Kidney epithelial cell (primary cell): ENCODE measurements around the gene DOCK11. TPM values are rescaled to one million over a fixed set of nuclear protein-coding genes. Genes with fewer than 3 reads are reported as not detected.
"Not testable (repeated sequence)": the region's sequence is repeated elsewhere in the genome, so short reads cannot be mapped to it uniquely, and the experiment has no call there.

ENCODE experiments used
- DNase-seq: peaks from one replicate; pipeline ENCODE4 v3.0.0-alpha.2; 2010; ENCODE audit warnings: low read depth
- H3K27me3 ChIP-seq: 2 replicates; pipeline ENCODE4 v1.6.0; 2011; ENCODE audit warnings: low read length; ENCODE audit not compliant: control insufficient read depth, insufficient read depth
- H3K36me3 ChIP-seq: 2 replicates; pipeline ENCODE4 v1.5.1; 2011; ENCODE audit warnings: low read length; ENCODE audit not compliant: control insufficient read depth, insufficient read depth
- H3K4me3 ChIP-seq: 2 replicates; pipeline ENCODE4 v1.5.1; 2011; ENCODE audit warnings: low read depth, mild to moderate bottlenecking, control low read depth, low read length
- total RNA-seq: library from RNA; depleted of rRNA; stranded (reverse); fragments of >200 nt; gene quantifications from 2 replicates; pipeline ENCODE4 v1.2.3, GENCODE V29; 2015
- TF ChIP-seq, protein P1 (sequence below): IDR thresholded peaks from 2 replicates; pipeline ENCODE4 v1.5.1; 2011; ENCODE audit warnings: mild to moderate bottlenecking, moderate library complexity, low read length, control low read depth, inconsistent platforms; ENCODE audit not compliant: insufficient read depth, poor library complexity, severe bottlenecking

The DOCK11 gene
- total RNA-seq, 1 donor from 2014 or later = 10.9 TPM

DNA sequence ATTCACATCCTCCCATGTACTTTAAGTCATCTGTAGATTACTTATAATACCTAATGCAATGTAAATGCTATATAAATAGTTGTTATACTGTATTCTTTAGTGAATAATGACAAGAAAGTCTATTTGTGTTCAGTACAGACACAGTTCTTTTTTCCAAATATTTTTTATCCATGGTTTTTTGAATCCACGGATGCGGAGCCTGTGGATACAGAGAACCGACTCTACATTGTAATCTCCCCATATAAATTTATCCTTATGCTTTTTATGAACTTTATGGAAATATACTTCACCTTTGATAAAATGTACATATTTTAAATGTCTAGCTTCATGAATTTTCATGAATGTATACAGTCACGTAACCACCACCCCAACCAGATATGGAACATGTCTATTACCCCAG is 88.2 kb downstream of the DOCK11 start:
- TF ChIP-seq, protein P1, sequence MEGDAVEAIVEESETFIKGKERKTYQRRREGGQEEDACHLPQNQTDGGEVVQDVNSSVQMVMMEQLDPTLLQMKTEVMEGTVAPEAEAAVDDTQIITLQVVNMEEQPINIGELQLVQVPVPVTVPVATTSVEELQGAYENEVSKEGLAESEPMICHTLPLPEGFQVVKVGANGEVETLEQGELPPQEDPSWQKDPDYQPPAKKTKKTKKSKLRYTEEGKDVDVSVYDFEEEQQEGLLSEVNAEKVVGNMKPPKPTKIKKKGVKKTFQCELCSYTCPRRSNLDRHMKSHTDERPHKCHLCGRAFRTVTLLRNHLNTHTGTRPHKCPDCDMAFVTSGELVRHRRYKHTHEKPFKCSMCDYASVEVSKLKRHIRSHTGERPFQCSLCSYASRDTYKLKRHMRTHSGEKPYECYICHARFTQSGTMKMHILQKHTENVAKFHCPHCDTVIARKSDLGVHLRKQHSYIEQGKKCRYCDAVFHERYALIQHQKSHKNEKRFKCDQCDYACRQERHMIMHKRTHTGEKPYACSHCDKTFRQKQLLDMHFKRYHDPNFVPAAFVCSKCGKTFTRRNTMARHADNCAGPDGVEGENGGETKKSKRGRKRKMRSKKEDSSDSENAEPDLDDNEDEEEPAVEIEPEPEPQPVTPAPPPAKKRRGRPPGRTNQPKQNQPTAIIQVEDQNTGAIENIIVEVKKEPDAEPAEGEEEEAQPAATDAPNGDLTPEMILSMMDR = no peak
- DNase-seq = no peak

GRCh38 chrX:118585296-118585695 is 89.7 kb downstream of the DOCK11 start:
- Histone ChIP-seq H3K36me3 (no peaks in the 10 kb centered on the region), H3K4me3 (no peak overlapping the region), H3K27me3 (no peaks in the 10 kb centered on the region)
- DNase-seq = no peak
- TF ChIP-seq, protein P1 = no peak

More for the DNA sequence above, 88.2 kb downstream of the DOCK11 start:
- H3K36me3 ChIP-seq = no peaks in the 10 kb centered on the region
- H3K4me3 ChIP-seq = no peak overlapping the region
- no peaks in the 10 kb centered on the region for H3K27me3 ChIP-seq

DNA sequence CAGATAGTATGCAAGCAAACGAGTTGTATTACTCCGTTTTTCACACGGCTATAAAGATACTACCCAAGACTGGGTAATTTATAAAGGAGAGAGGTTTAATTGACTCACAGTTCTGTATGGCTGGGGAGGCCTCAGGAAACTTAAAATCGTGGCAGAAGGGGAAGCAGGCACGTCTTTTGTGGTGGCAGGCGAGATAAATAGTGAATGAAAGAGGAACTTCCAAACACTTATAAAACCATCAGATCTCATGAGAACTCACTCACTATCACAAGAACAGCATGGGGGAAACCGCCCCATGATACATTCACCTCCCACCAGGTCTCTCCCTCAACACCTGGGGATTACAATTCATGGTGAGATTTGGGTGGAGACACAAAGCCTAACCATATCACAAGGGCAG is 90.6 kb downstream of the DOCK11 start:
- H3K4me3 ChIP-seq = not testable (repeated sequence)

DNA sequence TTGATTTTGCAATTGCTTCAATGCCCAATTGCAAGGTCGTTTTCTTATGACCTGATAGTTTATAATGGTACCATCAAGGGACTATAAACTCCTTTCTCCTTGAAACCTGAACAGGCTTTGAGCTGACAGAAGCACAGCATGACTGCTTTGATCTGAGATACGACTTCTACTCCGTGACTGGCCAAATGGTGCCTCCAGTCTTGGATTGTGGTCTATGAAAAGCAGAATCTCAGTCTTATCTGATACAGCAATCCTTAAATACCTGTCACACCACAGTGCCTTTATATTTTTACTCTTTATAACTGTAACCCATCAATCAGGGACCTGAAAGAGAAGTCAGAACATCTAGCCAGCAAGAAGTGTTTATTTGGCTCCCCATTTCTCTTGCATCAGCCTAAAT is 93.1 kb downstream of the DOCK11 start:
- TF ChIP-seq, protein P1 = no peak
- Histone ChIP-seq H3K27me3 (no peaks in the 10 kb centered on the region), H3K4me3 (no peak overlapping the region), H3K36me3 (no peaks in the 10 kb centered on the region)
- DNase-seq = no peak

More for the DNA sequence above, 90.6 kb downstream of the DOCK11 start:
- DNase-seq, H3K27me3 ChIP-seq, H3K36me3 ChIP-seq: not testable (repeated sequence)

DNA sequence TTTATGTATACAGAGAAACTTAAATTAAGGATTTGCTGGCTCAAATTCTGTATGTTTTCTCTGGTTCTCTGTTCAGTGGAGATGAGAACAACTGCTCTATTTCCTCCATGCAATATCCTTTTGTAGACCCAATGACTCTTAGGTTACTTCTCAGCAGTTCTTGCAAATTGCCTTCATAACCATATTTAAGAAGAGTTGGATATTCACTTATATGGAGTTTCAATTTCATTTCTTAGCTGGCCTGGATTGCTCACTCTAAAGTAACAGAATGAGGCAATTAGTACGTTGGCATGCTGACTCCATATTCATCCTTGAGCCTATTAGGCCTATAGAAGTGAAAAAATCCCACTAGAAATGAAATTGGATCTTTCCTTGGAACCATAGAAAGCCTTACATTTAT is 93.6 kb downstream of the DOCK11 start:
- H3K27me3 ChIP-seq = no peaks in the 10 kb centered on the region
- TF ChIP-seq, protein P1 = no peak
- no peak overlapping the region for H3K4me3 ChIP-seq
- no peak for DNase-seq
- H3K36me3 ChIP-seq = no peaks in the 10 kb centered on the region

DNA sequence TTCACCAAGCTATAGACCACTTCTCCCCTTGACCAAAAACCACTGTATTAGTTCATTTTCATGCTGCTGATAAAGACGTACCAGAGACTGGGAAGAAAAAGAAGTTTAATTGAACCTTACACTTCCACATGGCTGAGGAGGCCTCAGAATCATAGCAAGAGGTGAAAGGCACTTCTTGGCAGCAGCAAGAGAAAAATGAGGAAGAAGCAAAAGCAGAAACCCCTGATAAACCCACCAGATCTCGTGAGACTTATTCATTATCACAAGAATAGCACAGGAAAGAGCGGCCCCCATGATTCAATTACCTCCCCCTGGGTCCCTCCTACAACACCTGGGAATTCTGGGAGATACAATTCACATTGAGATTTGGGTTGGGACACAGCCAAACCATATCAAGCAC is 97.8 kb downstream of the DOCK11 start:
- no peak for DNase-seq
- H3K36me3 ChIP-seq = no peaks in the 10 kb centered on the region
- TF ChIP-seq, protein P1 = no peak
- no peaks in the 10 kb centered on the region for H3K27me3 ChIP-seq
- no peak overlapping the region for H3K4me3 ChIP-seq
